ENCODE data around the gene SUSD3. TPM values are rescaled to one million over a fixed set of nuclear protein-coding genes. Genes with fewer than 3 reads are reported as not detected.

SUSD3 gene
- total RNA-seq, 2 donors from 2014 or later, result 45.4 to 68.4 TPM

DNA sequence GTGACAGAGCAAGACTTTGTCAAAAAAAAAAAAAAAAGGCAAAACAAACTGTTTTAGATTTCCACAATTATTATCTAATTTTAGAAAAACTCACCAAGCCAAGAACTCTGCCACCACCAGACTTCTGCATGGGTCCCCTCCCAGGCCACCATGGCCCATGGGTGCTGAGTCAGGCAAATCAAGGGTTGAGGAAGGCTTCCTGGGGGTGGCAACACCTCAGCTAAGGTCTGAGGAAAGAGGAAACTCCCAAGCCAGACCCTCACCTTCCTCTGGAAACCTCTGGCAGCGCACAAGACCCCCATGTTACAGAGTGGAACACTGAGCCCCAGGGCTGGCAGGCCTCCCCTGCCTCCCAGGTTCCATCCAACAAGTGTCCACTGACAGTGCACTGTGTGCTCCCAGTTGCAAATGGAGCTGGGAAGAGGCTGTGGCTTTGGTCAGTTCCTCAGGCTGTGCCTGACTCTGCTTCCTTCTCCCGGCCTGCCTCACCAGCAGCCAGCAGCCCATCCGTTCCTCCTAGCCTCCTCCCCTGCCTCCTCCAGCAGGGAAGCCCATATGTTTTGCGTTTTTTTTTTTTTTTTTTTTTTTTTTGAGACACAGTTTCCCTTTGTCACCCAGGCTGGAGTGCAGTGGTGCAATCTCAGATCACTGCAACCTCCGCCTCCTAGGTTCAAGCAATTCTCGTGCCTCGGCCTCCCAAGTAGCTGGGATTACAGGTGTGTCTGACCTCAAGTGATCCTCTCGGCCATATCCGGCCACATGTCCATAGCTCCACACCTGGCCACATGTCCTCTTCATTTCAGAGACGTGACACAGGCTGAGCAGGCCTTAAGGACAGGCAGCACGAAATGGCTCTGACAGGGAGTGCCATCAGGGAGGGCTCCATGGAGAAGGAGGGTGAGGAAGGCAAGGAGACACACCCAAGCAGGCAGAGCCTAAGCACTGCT is 3.5 kb upstream of the SUSD3 start:
- H3K27me3 Mint-ChIP-seq, result no peaks in the 10 kb centered on the region
- H3K27ac Mint-ChIP-seq, result no peak overlapping the region
- no peak overlapping the region for H3K4me3 Mint-ChIP-seq
- H3K36me3 Mint-ChIP-seq (ENCODE audit: low read depth), result peaks cover under 1% of the 10 kb centered on the region
- peaks cover under 1% of the 10 kb centered on the region for H3K4me1 Mint-ChIP-seq
- ATAC-seq (replicated peaks), result no peak
- H3K9me3 Mint-ChIP-seq, result no peaks in the 10 kb centered on the region

DNA sequence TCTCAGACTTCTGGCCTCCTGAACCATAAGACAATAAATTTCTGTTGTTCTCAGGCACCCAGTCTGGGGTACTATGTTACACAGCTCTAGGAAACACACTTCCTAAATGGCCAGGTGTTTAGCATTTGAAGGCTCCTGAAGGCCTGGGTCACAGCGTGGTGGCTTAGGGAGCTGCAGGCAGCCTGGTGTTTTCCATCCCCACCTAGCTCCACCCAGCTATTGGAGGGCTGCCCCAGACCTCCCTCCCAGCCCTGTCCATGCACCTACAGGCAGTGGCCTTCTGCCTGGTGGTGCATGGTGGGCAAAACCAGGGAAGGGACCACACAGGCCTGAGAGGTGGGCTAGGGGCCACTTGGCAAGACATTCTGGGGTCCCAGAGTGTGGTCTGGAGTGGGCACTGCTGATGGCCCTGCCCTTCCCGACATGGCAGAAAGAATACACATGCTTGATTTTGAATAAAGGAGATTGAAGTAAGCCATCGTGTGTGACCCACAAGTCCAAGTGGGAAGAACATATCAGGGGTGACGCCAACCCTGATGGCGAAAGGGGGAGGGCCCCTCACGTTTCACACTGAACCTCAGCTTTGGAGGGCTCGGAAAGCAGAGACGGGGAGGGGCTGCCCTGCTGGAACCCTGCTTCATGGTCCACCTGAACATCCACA is 1.3 kb upstream of the SUSD3 start:
- ATAC-seq (replicated peaks), result no peak
- Mint-ChIP-seq H3K4me3 (peak overlapping the region; percentile 53), H3K4me1 (peaks cover 19% of the 10 kb centered on the region), H3K9me3 (no peaks in the 10 kb centered on the region), H3K27ac (no peak overlapping the region), H3K27me3 (no peaks in the 10 kb centered on the region), H3K36me3 (ENCODE audit: low read depth) (peaks cover 10% of the 10 kb centered on the region)

DNA sequence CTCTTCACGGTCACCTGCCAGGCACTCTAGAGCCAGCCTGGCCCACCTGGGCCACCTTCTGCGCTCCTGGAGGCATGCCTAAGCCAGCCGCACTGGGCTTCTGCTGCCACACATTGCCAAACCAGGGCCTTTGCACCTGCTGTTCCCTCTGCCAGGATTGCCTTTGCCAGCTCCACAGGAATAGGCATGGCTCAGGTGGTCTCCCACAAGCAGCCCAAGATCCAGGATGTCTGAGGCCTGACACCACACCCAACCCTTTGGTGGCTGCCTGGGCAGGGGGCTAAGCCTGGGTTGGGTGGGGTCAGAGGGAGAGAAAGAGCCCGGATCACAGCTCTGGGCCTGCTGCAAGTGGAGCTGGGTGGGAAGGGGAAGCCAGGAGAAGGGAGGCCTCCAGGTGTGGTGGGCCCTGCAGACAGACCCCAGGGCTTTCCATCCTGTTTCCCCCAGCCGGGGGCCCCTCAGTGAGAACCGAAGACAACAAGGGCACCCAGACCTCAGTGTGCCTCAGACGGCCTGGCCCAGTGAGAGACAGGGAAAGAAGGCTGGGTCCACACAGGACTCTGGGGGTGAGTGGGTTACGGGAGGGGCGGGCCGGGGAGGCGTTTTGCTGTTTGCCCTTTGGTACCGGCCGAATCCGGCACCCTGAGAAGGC is 672 bp upstream of the SUSD3 start:
- peaks cover 10% of the 10 kb centered on the region for H3K36me3 Mint-ChIP-seq (ENCODE audit: low read depth)

DNA sequence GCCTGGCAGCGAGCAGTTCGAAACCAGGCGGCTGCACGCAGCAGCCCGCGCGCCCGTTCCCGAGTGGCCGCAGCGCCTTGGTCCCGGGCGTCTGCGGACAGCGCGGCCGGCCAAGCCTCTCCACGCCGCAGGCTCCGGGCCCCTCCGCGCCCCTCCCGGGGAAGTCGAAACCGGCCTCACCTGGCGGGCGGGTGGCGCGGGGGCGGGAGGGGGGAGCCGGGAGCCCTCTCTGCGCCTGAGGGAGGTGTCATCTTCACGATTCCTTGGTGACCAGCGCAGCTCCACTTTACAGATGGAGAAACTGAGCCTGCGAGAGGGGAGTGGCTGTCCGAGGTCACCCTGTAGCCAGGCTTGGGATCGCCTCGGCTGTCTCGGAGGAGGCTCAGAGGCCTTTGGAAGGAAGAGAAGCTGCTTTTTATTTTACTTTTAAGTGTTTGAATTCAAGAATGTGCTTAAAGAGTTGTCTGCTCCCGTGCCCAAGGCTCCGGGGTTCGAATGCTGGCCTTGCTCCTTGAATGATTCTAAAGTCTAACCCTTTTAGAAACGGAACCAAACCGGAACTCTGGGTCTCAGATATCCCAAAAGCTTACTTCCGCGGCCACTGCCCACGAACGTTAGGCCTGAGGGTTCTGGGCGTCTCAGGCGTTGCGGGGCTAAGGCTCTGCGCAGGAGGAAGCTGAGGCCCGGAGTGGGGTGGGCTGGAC is 662 bp downstream of the SUSD3 start:
- Mint-ChIP-seq H3K36me3 (ENCODE audit: low read depth) (peaks cover 16% of the 10 kb centered on the region), H3K4me3 (peak overlapping the region; percentile 94), H3K27me3 (no peaks in the 10 kb centered on the region), H3K27ac (peak overlapping the region; percentile 94), H3K4me1 (peaks cover 29% of the 10 kb centered on the region), H3K9me3 (no peaks in the 10 kb centered on the region)
- peak; percentile 32 for ATAC-seq (replicated peaks)

More for the DNA sequence above, 672 bp upstream of the SUSD3 start:
- no peaks in the 10 kb centered on the region for H3K9me3 Mint-ChIP-seq
- peak; percentile 2 for ATAC-seq (replicated peaks)
- H3K27ac Mint-ChIP-seq, result peak overlapping the region; percentile 28
- peak overlapping the region; percentile 53 for H3K4me3 Mint-ChIP-seq
- peaks cover 24% of the 10 kb centered on the region for H3K4me1 Mint-ChIP-seq
- H3K27me3 Mint-ChIP-seq, result no peaks in the 10 kb centered on the region

DNA sequence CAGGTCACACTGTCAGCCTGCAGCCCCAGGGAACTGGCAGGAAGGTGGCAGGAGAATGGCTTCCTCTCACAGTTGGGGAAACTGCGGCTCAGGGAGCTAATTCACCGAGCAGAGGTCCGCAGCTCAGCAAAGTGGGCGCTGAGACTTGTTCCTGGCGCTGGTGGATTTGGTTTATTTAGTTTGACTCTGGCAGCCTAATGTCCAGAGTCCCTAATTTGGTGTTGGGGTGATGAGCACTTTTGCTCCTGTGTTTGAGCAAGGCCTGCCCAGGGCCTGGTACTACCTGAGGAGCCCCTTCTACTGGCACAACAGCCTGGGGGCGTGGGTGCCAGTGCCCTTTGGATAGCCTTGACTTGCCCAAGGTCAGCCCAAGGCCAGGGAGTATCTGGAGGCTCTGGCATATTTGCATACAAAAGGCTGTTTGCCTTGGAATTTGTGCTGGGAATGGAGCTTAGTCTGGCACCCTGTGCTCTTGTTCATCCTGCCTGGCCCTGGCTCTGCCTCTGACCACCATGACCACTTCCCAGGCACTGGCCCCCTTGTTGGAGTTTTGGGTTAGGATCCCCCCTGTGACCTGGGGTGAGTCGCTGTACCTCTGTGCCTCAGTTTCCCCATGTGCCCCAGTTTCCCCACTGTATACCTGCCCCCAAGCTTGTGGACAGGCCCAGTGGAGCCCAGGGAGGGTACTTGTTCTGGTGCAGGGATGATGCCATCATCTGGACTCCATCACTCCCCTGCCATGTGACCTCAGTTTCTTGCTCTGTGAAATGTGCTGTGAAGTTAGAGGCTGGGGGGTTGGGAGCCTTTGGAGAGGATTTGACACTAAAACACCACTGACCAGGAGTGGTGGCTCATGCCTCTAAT is 1.4 kb downstream of the SUSD3 start:
- peaks cover 24% of the 10 kb centered on the region for H3K36me3 Mint-ChIP-seq (ENCODE audit: low read depth)
- H3K27ac Mint-ChIP-seq, result peak overlapping the region; percentile 94
- no peaks in the 10 kb centered on the region for H3K9me3 Mint-ChIP-seq
- H3K4me3 Mint-ChIP-seq, result peak overlapping the region; percentile 94
- peaks cover 37% of the 10 kb centered on the region for H3K4me1 Mint-ChIP-seq
- no peaks in the 10 kb centered on the region for H3K27me3 Mint-ChIP-seq
- ATAC-seq (replicated peaks), result no peak

DNA sequence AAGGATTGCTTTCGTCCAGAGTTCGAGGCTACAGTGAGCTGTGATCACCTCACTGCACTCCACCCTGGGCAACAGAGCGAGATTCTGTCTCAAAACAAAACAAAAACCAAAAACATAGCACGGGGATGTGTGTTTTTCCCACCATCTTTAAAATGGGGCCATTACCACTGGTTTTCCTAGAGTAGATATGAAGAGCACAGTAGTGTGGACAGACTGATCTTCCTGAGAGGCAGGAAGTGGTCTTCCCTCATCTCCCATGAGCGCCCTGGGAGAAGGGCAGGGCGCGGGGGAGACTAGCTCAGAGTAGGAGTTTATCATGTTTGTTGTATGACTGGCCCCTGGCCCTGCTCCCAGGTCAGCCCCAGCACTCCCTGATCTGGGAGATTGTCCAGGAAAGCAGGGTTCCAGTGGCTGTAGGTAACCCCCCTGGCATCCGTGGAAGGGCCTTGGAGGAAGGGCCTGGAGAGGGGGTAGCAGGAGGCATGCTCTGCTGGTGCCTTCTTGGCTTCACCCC is 2.3 kb downstream of the SUSD3 start:
- H3K4me1 Mint-ChIP-seq, result peaks cover 46% of the 10 kb centered on the region
- H3K9me3 Mint-ChIP-seq, result no peaks in the 10 kb centered on the region
- no peaks in the 10 kb centered on the region for H3K27me3 Mint-ChIP-seq
- H3K36me3 Mint-ChIP-seq (ENCODE audit: low read depth), result peaks cover 29% of the 10 kb centered on the region
- ATAC-seq (replicated peaks), result no peak
- peak overlapping the region; percentile 94 for H3K4me3 Mint-ChIP-seq
- peak overlapping the region; percentile 94 for H3K27ac Mint-ChIP-seq

DNA sequence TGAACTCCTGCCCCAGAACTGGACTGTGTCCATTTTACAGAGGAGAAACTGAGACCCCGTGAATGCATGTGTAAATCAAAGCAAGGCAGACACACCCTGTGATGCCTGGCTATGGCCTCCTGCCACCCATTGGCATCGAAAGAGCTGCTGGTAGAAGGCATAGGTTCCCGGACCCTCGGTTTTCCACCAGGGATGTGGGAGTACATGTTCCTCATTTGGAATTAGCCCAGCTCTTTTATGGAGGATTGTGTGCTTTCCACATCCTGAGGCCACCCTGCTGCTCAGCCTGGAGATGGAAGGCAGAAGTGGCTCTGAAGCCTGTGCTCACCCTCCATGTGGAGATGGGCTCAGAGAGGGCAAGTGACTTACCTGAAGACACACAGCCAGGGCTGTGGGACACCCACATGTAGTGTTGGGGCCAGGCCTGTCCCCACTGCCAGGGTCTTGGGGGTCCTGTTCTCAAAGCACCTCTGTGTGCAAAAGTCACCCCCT is 2.8 kb downstream of the SUSD3 start:
- no peak for ATAC-seq (replicated peaks)
- H3K4me1 Mint-ChIP-seq, result peaks cover 47% of the 10 kb centered on the region

DNA sequence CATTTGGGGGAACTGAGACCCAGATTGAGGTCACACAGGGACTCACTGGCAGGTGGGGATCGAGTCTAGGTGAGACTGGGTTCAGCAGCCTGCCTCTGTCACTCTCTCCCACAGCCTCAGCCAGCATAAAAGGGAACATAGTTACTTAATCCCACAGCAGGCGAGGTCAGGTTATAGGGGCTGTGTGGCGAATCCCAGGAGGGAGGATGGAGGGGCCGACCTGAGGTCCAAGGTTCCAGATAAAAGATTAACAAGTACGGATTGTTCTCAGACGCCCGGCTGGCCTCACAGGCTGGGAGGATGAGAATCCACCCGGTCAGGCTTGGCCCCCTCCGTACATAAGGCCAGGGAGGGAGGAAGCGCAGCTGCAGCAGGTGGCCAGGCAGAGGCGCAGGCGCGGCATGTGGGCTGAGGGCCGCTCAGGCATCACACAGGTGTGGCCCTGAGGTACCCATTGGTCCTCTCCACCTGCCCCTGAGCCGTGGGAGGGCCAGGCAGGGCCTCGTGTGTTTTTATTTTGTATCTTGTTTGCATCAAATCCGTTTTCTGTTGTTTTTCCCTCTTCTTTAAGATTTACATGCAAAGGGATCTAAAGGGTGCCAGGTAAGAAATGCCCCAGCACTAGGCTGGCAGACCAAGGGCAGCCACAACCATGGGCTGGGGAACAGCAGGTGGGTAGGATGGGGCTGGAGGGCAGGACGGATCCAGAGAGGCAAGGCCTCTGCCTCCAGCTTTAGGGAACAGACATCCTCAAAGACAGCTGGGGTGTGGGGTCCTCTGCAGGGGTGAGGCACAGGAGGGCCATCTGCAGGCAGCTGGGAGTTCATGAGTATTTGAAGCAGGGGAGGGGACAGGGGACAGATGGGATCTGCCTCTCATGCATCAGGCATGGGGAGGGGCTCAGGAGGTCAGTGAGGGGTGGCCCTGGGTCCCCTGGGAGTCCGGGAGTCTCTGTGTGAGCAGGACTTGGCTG is 3.6 kb downstream of the SUSD3 start:
- H3K27ac Mint-ChIP-seq, result peak overlapping the region; percentile 94
- H3K36me3 Mint-ChIP-seq (ENCODE audit: low read depth), result peaks cover 32% of the 10 kb centered on the region
- H3K27me3 Mint-ChIP-seq, result no peaks in the 10 kb centered on the region
- no peak for ATAC-seq (replicated peaks)
- peaks cover 51% of the 10 kb centered on the region for H3K4me1 Mint-ChIP-seq
- no peaks in the 10 kb centered on the region for H3K9me3 Mint-ChIP-seq
- H3K4me3 Mint-ChIP-seq, result peak overlapping the region; percentile 94

More for the DNA sequence above, 2.8 kb downstream of the SUSD3 start:
- Mint-ChIP-seq H3K36me3 (ENCODE audit: low read depth) (peaks cover 29% of the 10 kb centered on the region), H3K27ac (peak overlapping the region; percentile 94), H3K9me3 (no peaks in the 10 kb centered on the region), H3K4me3 (peak overlapping the region; percentile 94), H3K27me3 (no peaks in the 10 kb centered on the region)

DNA sequence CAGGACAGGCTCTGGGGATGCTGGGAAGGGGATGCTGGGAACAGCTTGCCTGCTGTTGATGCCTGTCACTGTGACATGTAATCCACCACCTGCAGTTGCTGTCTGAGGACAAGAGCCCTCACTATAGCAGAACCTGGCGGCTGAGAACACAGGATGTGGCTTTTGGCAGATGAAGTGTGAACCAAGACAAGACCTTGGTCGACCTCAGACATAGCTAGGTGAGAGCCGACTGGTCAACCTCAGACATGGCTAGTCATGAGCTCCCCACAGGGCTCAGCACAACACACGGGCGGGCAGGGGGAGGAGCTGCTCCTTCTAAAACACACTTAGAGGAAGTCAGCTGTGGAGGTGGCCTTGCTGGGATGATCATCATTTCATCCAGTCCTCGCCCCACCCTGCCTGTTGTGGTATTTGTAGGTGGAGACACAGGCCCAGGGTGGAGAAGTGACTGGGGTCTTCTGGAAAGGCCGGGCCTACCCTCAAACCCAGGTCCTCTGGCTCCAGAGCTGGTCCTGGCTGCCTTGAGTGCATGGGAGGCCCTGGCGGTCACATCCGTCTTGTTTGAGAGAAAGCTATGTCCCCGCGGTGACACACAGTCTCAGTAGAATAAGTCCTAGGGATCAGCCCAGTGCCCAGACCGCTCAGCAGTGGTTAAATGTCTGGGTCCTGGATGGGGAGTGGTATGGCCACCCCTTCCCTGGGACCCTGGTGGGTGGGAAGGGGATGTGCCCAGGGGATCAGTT is 6.1 kb downstream of the SUSD3 start:
- Mint-ChIP-seq H3K9me3 (no peaks in the 10 kb centered on the region), H3K4me3 (peak overlapping the region; percentile 94), H3K4me1 (peaks cover 63% of the 10 kb centered on the region), H3K27me3 (no peaks in the 10 kb centered on the region), H3K27ac (peak overlapping the region; percentile 97), H3K36me3 (ENCODE audit: low read depth) (peaks cover 53% of the 10 kb centered on the region)
- ATAC-seq (replicated peaks), result peak; percentile 95

DNA sequence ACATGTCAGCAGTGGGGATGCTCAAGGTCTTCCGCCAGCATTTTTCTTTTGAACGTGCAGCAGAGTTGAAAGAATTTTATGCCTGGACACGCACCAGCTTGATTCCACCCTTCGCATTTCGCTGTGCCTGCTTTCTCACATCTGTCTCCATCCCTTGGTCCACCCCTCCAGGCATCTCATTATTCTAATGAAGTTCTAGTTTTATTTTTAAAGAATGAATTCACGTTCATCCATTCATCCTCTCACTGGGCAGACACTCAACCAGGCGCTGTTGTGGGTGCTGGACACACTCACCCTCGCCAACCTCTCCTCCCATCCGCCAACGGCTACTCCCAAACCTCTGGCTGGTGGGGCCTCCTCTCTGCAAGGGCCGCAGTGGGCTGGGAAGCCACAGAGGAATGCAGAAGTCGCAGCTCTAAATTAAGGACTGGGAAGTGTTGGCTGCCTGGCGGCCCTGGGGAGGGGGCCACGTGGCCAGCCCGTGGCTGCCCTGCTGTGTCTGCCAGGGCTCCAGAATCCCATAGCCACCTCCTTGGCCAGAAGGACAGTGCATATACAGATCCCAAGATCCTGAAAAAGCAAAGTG is 6.7 kb downstream of the SUSD3 start:
- Mint-ChIP-seq H3K27me3 (no peaks in the 10 kb centered on the region), H3K4me1 (peaks cover 60% of the 10 kb centered on the region), H3K27ac (peak overlapping the region; percentile 97), H3K36me3 (ENCODE audit: low read depth) (peaks cover 55% of the 10 kb centered on the region), H3K9me3 (no peaks in the 10 kb centered on the region), H3K4me3 (peak overlapping the region; percentile 94)
- ATAC-seq (replicated peaks), result no peak

DNA sequence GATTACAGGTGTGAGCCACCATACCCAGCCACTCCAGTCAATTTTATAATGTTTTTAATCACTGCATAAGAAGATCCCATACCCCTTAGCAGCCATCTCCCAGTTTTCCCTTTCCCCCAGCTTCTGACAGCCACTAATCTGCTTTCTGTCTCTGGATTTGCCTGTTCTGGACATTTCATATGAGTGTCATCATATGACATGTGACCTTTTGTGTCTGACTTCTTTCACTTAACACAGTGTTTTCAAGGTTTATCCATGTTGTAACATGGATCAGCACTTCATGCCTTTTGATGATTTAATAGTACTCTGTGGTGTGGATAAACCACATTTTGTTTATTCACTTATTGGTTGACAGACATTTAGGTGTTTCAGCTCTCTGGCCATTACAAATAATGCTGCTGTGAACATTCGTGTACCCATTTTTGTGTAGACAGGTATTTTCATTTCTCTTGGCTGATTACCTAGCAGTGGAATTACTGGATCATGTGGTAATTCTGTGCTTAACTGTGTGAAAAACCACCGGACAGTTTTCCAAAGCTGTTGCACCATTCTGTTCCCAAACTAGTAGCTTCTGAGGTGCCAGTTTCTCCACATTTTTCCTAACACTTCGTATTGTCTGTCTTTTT is 8.6 kb downstream of the SUSD3 start:
- no peak overlapping the region for H3K4me3 Mint-ChIP-seq
- peak overlapping the region; percentile 66 for H3K27ac Mint-ChIP-seq
- peaks cover 55% of the 10 kb centered on the region for H3K4me1 Mint-ChIP-seq
- no peak for ATAC-seq (replicated peaks)
- no peaks in the 10 kb centered on the region for H3K9me3 Mint-ChIP-seq
- peaks cover 48% of the 10 kb centered on the region for H3K36me3 Mint-ChIP-seq (ENCODE audit: low read depth)
- H3K27me3 Mint-ChIP-seq, result no peaks in the 10 kb centered on the region
